Smooth muscle cell (in vitro differentiated cells): ENCODE results near the gene C11orf91. TPM values are rescaled to one million over a fixed set of nuclear protein-coding genes. Genes with fewer than 3 reads are reported as not detected.

Experiments used
- DNase-seq: peaks from one replicate; lab custom pipeline; 2025; ENCODE audit not compliant: unreplicated experiment; lab: John Stamatoyannopoulos, UW
- H2AFZ ChIP-seq: fragments of 200-600 bp; sonication (generic); 2 replicates; pipeline ENCODE4 v1.6.0; 2016; ENCODE audit warnings: antibody characterized with exemption, low read depth, mild to moderate bottlenecking
- H3F3A ChIP-seq: fragments of 200-600 bp; sonication (generic); 2 replicates; pipeline ENCODE4 v1.6.0; 2017; ENCODE audit warnings: antibody characterized with exemption, low read depth
- H3K27ac ChIP-seq: fragments of 200-600 bp; sonication (generic); 2 replicates; pipeline ENCODE4 v1.5.1; 2016; ENCODE audit warnings: low read depth, mild to moderate bottlenecking
- H3K27me3 ChIP-seq: fragments of 200-600 bp; sonication (generic); 2 replicates; pipeline ENCODE4 v1.6.1; 2016; ENCODE audit warnings: low read depth, mild to moderate bottlenecking
- H3K36me3 ChIP-seq: fragments of 200-600 bp; sonication (generic); 2 replicates; pipeline ENCODE4 v1.5.1; 2016; ENCODE audit warnings: low read depth
- H3K4me1 ChIP-seq: fragments of 200-600 bp; sonication (generic); 2 replicates; pipeline ENCODE4 v1.5.1; 2016; ENCODE audit warnings: low read depth
- H3K4me2 ChIP-seq: fragments of 200-600 bp; sonication (generic); 2 replicates; pipeline ENCODE4 v1.6.0; 2016; ENCODE audit warnings: mild to moderate bottlenecking
- H3K4me3 ChIP-seq: fragments of 200-600 bp; sonication (generic); 2 replicates; pipeline ENCODE4 v1.5.1; 2016; ENCODE audit warnings: mild to moderate bottlenecking
- H3K79me2 ChIP-seq: fragments of 200-600 bp; sonication (generic); 2 replicates; pipeline ENCODE4 v1.6.0; 2016; ENCODE audit warnings: low read depth, mild to moderate bottlenecking
- H3K9ac ChIP-seq: fragments of 200-600 bp; sonication (generic); 2 replicates; pipeline ENCODE4 v1.6.0; 2016; ENCODE audit warnings: low read depth
- H3K9me3 ChIP-seq: fragments of 200-600 bp; sonication (generic); replicated peaks from 2 replicates; pipeline ENCODE4 v1.5.1; 2016; ENCODE audit warnings: low read depth
- H4K20me1 ChIP-seq: fragments of 200-600 bp; sonication (generic); 2 replicates; pipeline ENCODE4 v1.6.0; 2016; ENCODE audit warnings: low read depth
- WGBS: methylation state at CpG from one replicate; pipeline ENCODE4 v1.1.7; 2016; ENCODE audit warnings: low lambda C conversion rate; 5-methylcytosine and 5-hydroxymethylcytosine counted together
- polyA plus RNA-seq: library from polyadenylated mRNA; unstranded; fragments of >200 nt; fragmentation: Nextera tagmentation; extraction: Ambion mirVana; gene quantifications from 2 replicates; pipeline ENCODE4 v1.2.1, GENCODE V29; 2016
- total RNA-seq: library from RNA; depleted of rRNA; stranded (reverse); fragments of >200 nt; gene quantifications from 2 replicates; pipeline ENCODE4 v1.2.3, GENCODE V29; 2014
- TF ChIP-seq, protein P1 (sequence below): fragments of 200-600 bp; sonication (generic); IDR thresholded peaks from 2 replicates; pipeline ENCODE4 v1.5.1; 2017; ENCODE audit warnings: borderline replicate concordance, mild to moderate bottlenecking, antibody characterized with exemption; ENCODE audit not compliant: insufficient read depth, poor library complexity, severe bottlenecking

C11orf91 gene
- total and polyA plus RNA-seq, 2 experiments from 2014 or later, result 0.57 TPM; not detected in 1

DNA sequence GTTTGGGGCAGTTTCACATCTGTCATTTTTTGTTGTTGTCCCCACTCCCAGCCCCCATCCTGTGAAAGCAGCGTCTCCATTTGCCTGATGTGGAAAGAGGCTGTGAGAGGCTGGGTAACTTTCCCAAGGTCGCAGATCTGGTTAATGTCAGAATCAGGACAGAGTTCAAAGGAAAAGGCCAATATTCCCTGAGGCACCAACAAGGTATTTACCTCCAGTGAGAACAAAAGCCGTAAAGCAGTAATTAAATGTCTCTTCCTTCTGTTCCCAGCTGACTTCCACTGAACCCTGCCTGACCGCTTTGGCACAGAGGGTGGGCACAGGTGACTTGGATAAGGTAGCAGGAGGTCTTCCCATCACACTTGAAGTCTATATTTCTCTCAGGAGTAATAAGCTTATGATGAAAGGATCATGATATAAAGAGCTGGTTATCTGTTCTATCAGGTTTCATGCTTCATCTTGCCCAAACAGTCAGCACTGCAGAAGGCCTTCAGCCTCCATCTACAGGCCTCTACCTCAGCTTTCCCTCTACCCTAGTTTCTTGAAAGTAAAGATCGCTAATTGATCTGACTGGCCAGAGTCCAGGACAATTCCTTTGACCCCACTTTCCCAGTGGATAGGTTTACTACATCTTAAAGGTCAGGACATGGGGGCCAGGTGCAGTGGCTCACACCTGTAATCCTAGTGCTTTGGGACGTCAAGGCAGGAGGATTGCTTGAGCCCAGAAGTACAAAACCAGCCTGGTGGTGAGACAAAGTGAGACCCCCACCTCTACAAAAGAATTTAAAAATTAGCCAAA lies 9.4 kb downstream of the C11orf91 start:
- Histone ChIP-seq H3K4me2 (peak overlapping the region; percentile 79), H3K4me1 (peaks cover 34% of the 10 kb centered on the region), H3F3A (peaks cover 13% of the 10 kb centered on the region), H3K9ac (peak overlapping the region; percentile 92), H3K79me2 (no peaks in the 10 kb centered on the region), H3K27me3 (no peaks in the 10 kb centered on the region), H2AFZ (no peak overlapping the region), H3K9me3 (no peaks in the 10 kb centered on the region), H4K20me1 (no peaks in the 10 kb centered on the region), H3K4me3 (no peak overlapping the region), H3K36me3 (no peaks in the 10 kb centered on the region), H3K27ac (peak overlapping the region; percentile 100)
- DNase-seq, result no peak
- TF ChIP-seq, protein P1, sequence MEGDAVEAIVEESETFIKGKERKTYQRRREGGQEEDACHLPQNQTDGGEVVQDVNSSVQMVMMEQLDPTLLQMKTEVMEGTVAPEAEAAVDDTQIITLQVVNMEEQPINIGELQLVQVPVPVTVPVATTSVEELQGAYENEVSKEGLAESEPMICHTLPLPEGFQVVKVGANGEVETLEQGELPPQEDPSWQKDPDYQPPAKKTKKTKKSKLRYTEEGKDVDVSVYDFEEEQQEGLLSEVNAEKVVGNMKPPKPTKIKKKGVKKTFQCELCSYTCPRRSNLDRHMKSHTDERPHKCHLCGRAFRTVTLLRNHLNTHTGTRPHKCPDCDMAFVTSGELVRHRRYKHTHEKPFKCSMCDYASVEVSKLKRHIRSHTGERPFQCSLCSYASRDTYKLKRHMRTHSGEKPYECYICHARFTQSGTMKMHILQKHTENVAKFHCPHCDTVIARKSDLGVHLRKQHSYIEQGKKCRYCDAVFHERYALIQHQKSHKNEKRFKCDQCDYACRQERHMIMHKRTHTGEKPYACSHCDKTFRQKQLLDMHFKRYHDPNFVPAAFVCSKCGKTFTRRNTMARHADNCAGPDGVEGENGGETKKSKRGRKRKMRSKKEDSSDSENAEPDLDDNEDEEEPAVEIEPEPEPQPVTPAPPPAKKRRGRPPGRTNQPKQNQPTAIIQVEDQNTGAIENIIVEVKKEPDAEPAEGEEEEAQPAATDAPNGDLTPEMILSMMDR, result no peak
- WGBS, result 57% methylated on average over 6 of the region's 6 CpGs

DNA sequence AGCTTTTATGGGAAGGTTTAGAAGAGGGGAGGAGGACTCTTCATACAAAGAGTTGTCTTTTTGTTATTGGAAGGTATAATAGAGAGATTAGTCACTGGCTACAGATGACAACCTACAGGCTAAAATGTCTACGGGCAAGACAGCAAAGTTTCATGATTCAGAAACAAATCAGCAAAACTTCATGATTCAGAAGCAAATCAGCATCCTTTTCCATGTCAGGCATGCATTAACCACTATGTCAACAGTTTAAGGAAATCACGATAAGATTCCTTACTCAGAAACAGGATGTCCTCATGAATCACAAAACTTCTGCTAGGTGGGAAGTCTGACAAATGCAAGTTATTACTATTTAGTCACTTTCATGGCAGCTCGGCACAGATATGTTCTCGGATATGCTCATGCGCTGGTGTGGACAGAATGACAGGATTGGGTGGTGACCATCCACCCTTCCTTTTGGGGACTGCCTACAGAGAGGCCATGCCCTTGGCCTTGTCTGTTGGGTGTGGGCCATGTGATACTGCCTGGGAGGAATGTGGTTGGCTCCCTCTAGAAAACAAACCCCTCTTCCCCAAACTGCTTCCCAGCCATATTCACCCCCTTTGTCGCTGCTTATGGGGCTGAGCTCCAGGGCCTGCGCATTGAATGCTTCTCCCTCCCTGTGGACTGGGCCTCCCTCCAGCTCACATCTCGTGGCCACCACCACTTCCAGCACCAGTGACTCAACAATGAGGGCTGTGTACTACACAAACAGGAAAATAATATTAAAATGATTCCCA lies 10.1 kb downstream of the C11orf91 start:
- H4K20me1 ChIP-seq, result no peaks in the 10 kb centered on the region
- no peaks in the 10 kb centered on the region for H3K27me3 ChIP-seq
- no peak overlapping the region for H2AFZ ChIP-seq
- peak overlapping the region; percentile 100 for H3K27ac ChIP-seq
- peak overlapping the region; percentile 79 for H3K4me2 ChIP-seq
- peaks cover 13% of the 10 kb centered on the region for H3F3A ChIP-seq
- no peak for DNase-seq
- no peaks in the 10 kb centered on the region for H3K9me3 ChIP-seq
- no peaks in the 10 kb centered on the region for H3K79me2 ChIP-seq
- H3K9ac ChIP-seq, result peak overlapping the region; percentile 92
- TF ChIP-seq, protein P1, result no peak
- H3K4me1 ChIP-seq, result peaks cover 34% of the 10 kb centered on the region
- H3K4me3 ChIP-seq, result no peak overlapping the region
- WGBS, result 24% methylated on average over 8 of the region's 8 CpGs
- H3K36me3 ChIP-seq, result no peaks in the 10 kb centered on the region

DNA sequence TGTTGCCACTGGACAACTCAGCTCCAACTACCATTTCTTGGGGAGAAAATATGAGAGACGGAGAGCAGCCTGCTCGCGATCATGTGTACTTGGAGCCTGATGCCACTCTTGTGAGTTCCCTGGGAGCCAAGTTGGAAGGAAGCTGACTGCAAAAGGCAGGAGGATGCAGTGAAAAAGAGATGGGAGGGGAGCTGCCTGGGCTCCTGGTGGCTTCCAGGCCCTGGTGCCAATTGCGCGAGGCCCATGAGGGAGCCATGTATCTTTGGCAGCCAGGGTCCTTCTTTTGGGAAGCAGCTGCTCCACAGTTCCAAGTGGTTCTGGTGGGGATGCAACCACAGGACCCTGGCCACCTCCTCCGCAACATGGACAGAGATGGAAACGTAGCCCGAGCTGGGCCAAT lies 11.1 kb downstream of the C11orf91 start:
- H3K4me1 ChIP-seq, result peaks cover 37% of the 10 kb centered on the region
- TF ChIP-seq, protein P1, result no peak

More for the DNA sequence above, 11.1 kb downstream of the C11orf91 start:
- H3K27ac ChIP-seq, result peak overlapping the region; percentile 100
- H3F3A ChIP-seq, result peaks cover 13% of the 10 kb centered on the region
- H3K9me3 ChIP-seq, result no peaks in the 10 kb centered on the region
- H3K79me2 ChIP-seq, result no peaks in the 10 kb centered on the region
- H3K27me3 ChIP-seq, result no peaks in the 10 kb centered on the region
- peak overlapping the region; percentile 41 for H3K4me2 ChIP-seq
- peak overlapping the region; percentile 92 for H3K9ac ChIP-seq
- no peaks in the 10 kb centered on the region for H4K20me1 ChIP-seq
- no peaks in the 10 kb centered on the region for H3K36me3 ChIP-seq
- WGBS, result 98% methylated on average over 8 of the region's 8 CpGs
- H3K4me3 ChIP-seq, result no peak overlapping the region
- DNase-seq, result no peak
- H2AFZ ChIP-seq, result no peak overlapping the region
